GM12878 (cell line): ENCODE measurements around the gene KDM5B. TPM values are rescaled to one million over a fixed set of nuclear protein-coding genes. Genes with fewer than 3 reads are reported as not detected.

Source experiments
- ATAC-seq: fragments of 200-7000 bp; cut with Tn5 transposase; 3 replicates; pipeline ENCODE4 v1.9.1; 2020; ENCODE audit warnings: mild to moderate bottlenecking, moderate library complexity
- BruUV-seq: library from RNA; stranded (reverse); fragments of 400-500 nt; replicated peaks from 2 replicates; lab custom pipeline; 2021; lab: Mats Ljungman, UMichigan
- CTCF ChIA-PET: fragments of 300-600 bp; sonication (Branson Sonifier 250); formaldehyde crosslinking; extraction: SDS; loops from one replicate; lab custom pipeline; 2021; ENCODE audit warnings: inconsistent platforms; lab: Yijun Ruan, JAX
- POLR2A ChIA-PET: fragments of 350-600 bp; formaldehyde crosslinking; extraction: SDS; loops from one replicate; lab custom pipeline; 2021; ENCODE audit warnings: inconsistent platforms; lab: Charles Lee
- RAD21 ChIA-PET: fragments of 300-600 bp; sonication (Branson Sonifier 250); formaldehyde crosslinking; loops from one replicate; lab custom pipeline; 2023; ENCODE audit warnings: antibody characterized with exemption; ENCODE audit not compliant: unreplicated experiment; lab: Charles Lee
- SMC1A ChIA-PET: fragments of 300-600 bp; sonication (Branson Sonifier 250); formaldehyde crosslinking; loops from one replicate; lab custom pipeline; 2023; ENCODE audit not compliant: unreplicated experiment, uncharacterized antibody; lab: Charles Lee
- DNase-seq: peaks from one replicate; pipeline ENCODE4 v3.0.0-alpha.2; 2011; ENCODE audit warnings: low read depth, low spot score
- FAIRE-seq: peaks from 3 replicates; lab custom pipeline; 2011; peaks lifted over from hg19 to GRCh38; lab: Jason Lieb, UNC
- H2AFZ ChIP-seq: 2 replicates; pipeline ENCODE4 v1.6.0; 2011; ENCODE audit warnings: low read depth, low read length, control low read depth; ENCODE audit not compliant: control insufficient read depth
- H3K27ac ChIP-seq: 2 replicates; pipeline ENCODE4 v1.5.1; 2011; ENCODE audit warnings: control low read depth; ENCODE audit not compliant: control insufficient read depth, insufficient read depth
- H3K27me3 ChIP-seq, 2 experiments: replicated peaks in 1 of 2; 2 replicates each; pipeline versions ENCODE4 v1.6.0 to v1.6.1; 2011; ENCODE audit warnings: low read length in 1 of 2; ENCODE audit not compliant: control insufficient read depth in 2 of 2, insufficient read depth in 2 of 2
- H3K36me3 ChIP-seq, 2 experiments: 2 replicates each; pipeline ENCODE4 v1.5.1; 2011; ENCODE audit warnings: low read length in 1 of 2; ENCODE audit not compliant: control insufficient read depth in 2 of 2, insufficient read depth in 2 of 2
- H3K4me1 ChIP-seq: 2 replicates; pipeline ENCODE4 v1.6.1; 2011; ENCODE audit warnings: mild to moderate bottlenecking, low read length, moderate library complexity, mixed read lengths; ENCODE audit not compliant: control insufficient read depth, insufficient read depth
- H3K4me2 ChIP-seq: 2 replicates; pipeline ENCODE4 v1.6.0; 2011; ENCODE audit warnings: control low read depth; ENCODE audit not compliant: control insufficient read depth, insufficient read depth
- H3K4me3 ChIP-seq: fragments of 200-600 bp; sonication (generic); 2 replicates; pipeline ENCODE4 v1.5.1; 2016
- H3K79me2 ChIP-seq: 2 replicates; pipeline ENCODE4 v1.6.0; 2011; ENCODE audit warnings: low read length; ENCODE audit not compliant: control insufficient read depth, insufficient read depth
- H3K9ac ChIP-seq: 2 replicates; pipeline ENCODE4 v1.8.0; 2011; ENCODE audit warnings: low read length, control low read depth, mixed read lengths; ENCODE audit not compliant: control insufficient read depth, insufficient read depth
- H3K9me3 ChIP-seq: replicated peaks from 3 replicates; pipeline ENCODE4 v1.5.1; 2011; ENCODE audit warnings: mild to moderate bottlenecking, low read length; ENCODE audit not compliant: control insufficient read depth, insufficient read depth
- H4K20me1 ChIP-seq: 2 replicates; pipeline ENCODE4 v1.6.0; 2011; ENCODE audit not compliant: control insufficient read depth, insufficient read depth
- ATF3 ChIP-seq: IDR thresholded peaks from 2 replicates; pipeline ENCODE4 v1.6.1; 2011; ENCODE audit warnings: low read depth, mild to moderate bottlenecking, low read length, moderate library complexity, borderline replicate concordance; ENCODE audit errors: extremely low read depth
- BRCA1 ChIP-seq: IDR thresholded peaks from 2 replicates; pipeline ENCODE4 v1.6.1; 2011; ENCODE audit warnings: low read depth, low read length, improper control_type of control experiment
- CBFB ChIP-seq: IDR thresholded peaks from 2 replicates; pipeline ENCODE4 v1.6.1; 2016; ENCODE audit warnings: antibody characterized with exemption, low read depth
- CEBPZ ChIP-seq: fragments of 150-350 bp; IDR thresholded peaks from 2 replicates; pipeline ENCODE4 v1.6.1; 2016; ENCODE audit warnings: low read depth, low read length
- E2F4 ChIP-seq: IDR thresholded peaks from 2 replicates; pipeline ENCODE4 v1.6.1; 2012; ENCODE audit warnings: low read depth, low read length, improper control_type of control experiment
- EGR1 ChIP-seq, 2 experiments: IDR thresholded peaks; 1 replicate in 1 of 2; 2 replicates in 1 of 2; pipeline ENCODE4 v1.6.1; 2011 to 2012; ENCODE audit warnings: low read depth in 2 of 2, low read length in 2 of 2, borderline replicate concordance in 1 of 2, mild to moderate bottlenecking in 1 of 2, moderate library complexity in 1 of 2
- FOS ChIP-seq: IDR thresholded peaks from 3 replicates; pipeline ENCODE4 v1.6.1; 2011; ENCODE audit warnings: borderline replicate concordance; ENCODE audit not compliant: insufficient read length; ENCODE audit errors: extremely low read depth
- HCFC1 ChIP-seq: fragments of 150-350 bp; IDR thresholded peaks from 2 replicates; pipeline ENCODE4 v1.6.1; 2014; ENCODE audit warnings: low read length
- HDGF ChIP-seq: fragments of 450-650 bp; IDR thresholded peaks from 2 replicates; pipeline ENCODE4 v1.6.1; 2016; ENCODE audit warnings: antibody characterized with exemption
- MEF2A ChIP-seq: IDR thresholded peaks from 2 replicates; pipeline ENCODE4 v1.6.1; 2011; ENCODE audit warnings: low read depth, mild to moderate bottlenecking, low read length, moderate library complexity; ENCODE audit not compliant: insufficient read depth
- MEF2B ChIP-seq: fragments of 450-650 bp; IDR thresholded peaks from 2 replicates; pipeline ENCODE4 v1.6.1; 2018; ENCODE audit warnings: mild to moderate bottlenecking, moderate library complexity; ENCODE audit not compliant: partially characterized antibody, poor library complexity, severe bottlenecking
- PML ChIP-seq: IDR thresholded peaks from 2 replicates; pipeline ENCODE4 v1.6.1; 2012; ENCODE audit warnings: low read length, inconsistent platforms
- POLR2AphosphoS5 ChIP-seq: IDR thresholded peaks from 2 replicates; pipeline ENCODE4 v1.6.1; 2011; ENCODE audit warnings: mild to moderate bottlenecking, low read length, inconsistent platforms
- RFX5 ChIP-seq: IDR thresholded peaks from 2 replicates; pipeline ENCODE4 v1.6.1; 2011; ENCODE audit warnings: low read depth, low read length, improper control_type of control experiment
- STAT3 ChIP-seq: IDR thresholded peaks from 2 replicates; pipeline ENCODE4 v1.6.1; 2011; ENCODE audit warnings: low read depth, low read length, improper control_type of control experiment
- TCF3 ChIP-seq: IDR thresholded peaks from 2 replicates; pipeline ENCODE4 v1.6.1; 2012; ENCODE audit warnings: low read depth, mild to moderate bottlenecking, low read length, borderline replicate concordance; ENCODE audit not compliant: insufficient read depth
- YBX1 ChIP-seq: fragments of 450-650 bp; IDR thresholded peaks from 2 replicates; pipeline ENCODE4 v1.6.1; 2016; ENCODE audit warnings: antibody characterized with exemption
- ZNF384 ChIP-seq: IDR thresholded peaks from 2 replicates; pipeline ENCODE4 v1.6.1; 2012; ENCODE audit warnings: low read depth, mild to moderate bottlenecking, low read length, improper control_type of control experiment, borderline replicate concordance
- WGBS: methylation state at CpG from one replicate; pipeline ENCODE4 v1.1.6; 2016; ENCODE audit warnings: low lambda C conversion rate; ENCODE audit not compliant: insufficient replicate concordance, insufficient coverage; ENCODE audit errors: missing lambda C conversion rate; 5-methylcytosine and 5-hydroxymethylcytosine counted together
- in situ Hi-C: fragments of 300-500 bp; cut with MboI; formaldehyde crosslinking; loops from 9 replicates; pipeline ENCODE4 v1.14.3; 2018; ENCODE audit warnings: mixed read lengths
- intact Hi-C: fragments of 100-400 bp; cut with micrococcal nuclease; formaldehyde crosslinking; loops from one replicate; pipeline ENCODE4 v1.14.2; 2022; ENCODE audit not compliant: unreplicated experiment
- polyA plus RNA-seq, 11 experiments: library from polyadenylated mRNA; depleted of rRNA in 4 of 11; unstranded in 6 of 11; stranded (reverse) in 5 of 11; fragments of >200 nt; fragmentation: Nextera tagmentation in 4 of 11; fragmentation: Illumina TruSeq in 1 of 11; extraction: Ambion mirVana in 4 of 11; extraction: Trizol in 1 of 11; gene quantifications; 1 replicate in 1 of 11; 2 replicates in 10 of 11; pipeline versions ENCODE4 v1.2.1 to v1.2.3, GENCODE V29; 2011 to 2016; ENCODE audit warnings: inconsistent platforms in 2 of 11, missing spikeins in 2 of 11, low read depth in 1 of 11
- total RNA-seq, 4 experiments: library from RNA; depleted of rRNA in 3 of 4; stranded (reverse); fragments of >200 nt in 3 of 4; fragmentation: Illumina TruSeq in 1 of 4; extraction: Trizol in 1 of 4; gene quantifications; 2 replicates each; pipeline versions ENCODE4 v1.2.1 to v1.2.3, GENCODE V29; 2013 to 2021

KDM5B gene
- total and polyA plus RNA-seq, 10 of the 15 experiments (the other 5 are each of a cell fraction or from before 2014, with no cell fraction given), result 1.7 to 26.6 (median 8.1) TPM

- DNase-seq (no peak), ATAC-seq (no peak), FAIRE-seq (no peak)
- Histone ChIP-seq H3K79me2 (no peaks in the 10 kb centered on the region), H3K27ac (no peak overlapping the region), H3K36me3 (no peaks in the 10 kb centered on the region), H3K9me3 (peaks cover 3% of the 10 kb centered on the region; the same call in 1 of the 3 replicates), H3K9ac (no peak overlapping the region), H3K4me1 (no peaks in the 10 kb centered on the region), H4K20me1 (no peaks in the 10 kb centered on the region; the same call in 1 of the 2 replicates), H3K4me3 (no peak overlapping the region), H3K4me2 (no peak overlapping the region), H2AFZ (no peak overlapping the region), H3K27me3 (peaks cover 0 to 4% of the 10 kb centered on the region in 2 experiments; a peak in 2 of 4 replicates)
- CTCF ChIA-PET, result interaction anchor here (1.7 kb wide), 1 partner anchor 29 kb away, joined by 3 read pairs; no protein-coding TSS in a partner anchor
- POLR2A ChIA-PET, result no interaction called here
- no TSS peak for BruUV-seq
- SMC1A ChIA-PET, result interaction anchor here (0.9 kb wide), 1 partner anchor 17 kb away, joined by 3 read pairs; no protein-coding TSS in a partner anchor
- WGBS, result 24% methylated on average over 2 of the region's 2 CpGs
- RAD21 ChIA-PET, result interaction anchor here (0.7 kb wide), 1 partner anchor 678 kb away, joined by 4 read pairs; no protein-coding TSS in a partner anchor
- in situ Hi-C loops (no loop called here), intact Hi-C loops (no loop called here)
- no peak for TF ChIP-seq PML
- no peak for TF ChIP-seq BRCA1
- no peak for TF ChIP-seq HCFC1
- no peak for TF ChIP-seq HDGF
- TF ChIP-seq STAT3, result no peak
- no peak for TF ChIP-seq CBFB
- TF ChIP-seq ATF3, result no peak
- TF ChIP-seq E2F4, result no peak
- TF ChIP-seq TCF3, result no peak
- TF ChIP-seq EGR1 (IDR thresholded peaks at IDR 0.05; ENCODE audit: borderline replicate concordance in 1 of 2, low read depth in 2 of 2, low read length in 2 of 2), result no peak
- no peak for TF ChIP-seq YBX1
- TF ChIP-seq POLR2AphosphoS5, result no peak
- no peak for TF ChIP-seq FOS
- TF ChIP-seq RFX5, result no peak
- no peak for TF ChIP-seq MEF2B
- no peak for TF ChIP-seq ZNF384
- TF ChIP-seq MEF2A, result no peak
- no peak for TF ChIP-seq CEBPZ
Measured at GRCh38 chr1:202677433-202677832, 130.8 kb downstream of the KDM5B start.
